HEK293 (cell line): ENCODE results near the gene TSLP.
A peak's percentile ranks its signal among the peaks of the same experiment; 100 is the strongest.

ENCODE experiments used
- KLF1 ChIP-seq: fragments of 450-650 bp; formaldehyde crosslinking; IDR thresholded peaks from 2 replicates; pipeline ENCODE4 v1.5.1; 2016; ENCODE audit warnings: missing biosample characterization, missing genetic modification characterization
- MEIS1 ChIP-seq: sonication (generic); formaldehyde crosslinking; IDR thresholded peaks from 2 replicates; pipeline ENCODE4 v1.8.1; 2022; ENCODE audit warnings: missing genetic modification reagents, mild to moderate bottlenecking, borderline replicate concordance
- REPIN1 ChIP-seq: fragments of 450-650 bp; formaldehyde crosslinking; IDR thresholded peaks from 2 replicates; pipeline ENCODE4 v1.5.1; 2017; ENCODE audit warnings: missing biosample characterization, missing genetic modification characterization, low read depth
- SP7 ChIP-seq: fragments of 450-650 bp; formaldehyde crosslinking; IDR thresholded peaks from 2 replicates; pipeline ENCODE4 v1.5.1; 2016; ENCODE audit warnings: missing biosample characterization, missing genetic modification characterization
- TRIM28 ChIP-seq: IDR thresholded peaks from 2 replicates; pipeline ENCODE4 v1.6.1; 2011; ENCODE audit warnings: low read length, control low read depth, borderline replicate concordance
- WT1 ChIP-seq: fragments of 450-650 bp; formaldehyde crosslinking; IDR thresholded peaks from 2 replicates; pipeline ENCODE4 v1.5.1; 2016; ENCODE audit warnings: missing biosample characterization, missing genetic modification characterization
- ZBTB17 ChIP-seq: fragments of 450-650 bp; formaldehyde crosslinking; IDR thresholded peaks from 2 replicates; pipeline ENCODE4 v1.5.1; 2016; ENCODE audit warnings: missing biosample characterization, missing genetic modification characterization
- ZBTB8A ChIP-seq: fragments of 450-650 bp; formaldehyde crosslinking; IDR thresholded peaks from 2 replicates; pipeline ENCODE4 v1.5.1; 2016; ENCODE audit warnings: missing biosample characterization, missing genetic modification characterization
- ZNF112 ChIP-seq: fragments of 450-650 bp; formaldehyde crosslinking; IDR thresholded peaks from 2 replicates; pipeline ENCODE4 v1.5.0; 2017; ENCODE audit warnings: missing biosample characterization, missing genetic modification characterization
- ZNF138 ChIP-seq: fragments of 450-650 bp; formaldehyde crosslinking; IDR thresholded peaks from 2 replicates; pipeline ENCODE4 v1.5.1; 2016; ENCODE audit warnings: missing biosample characterization, missing genetic modification characterization, borderline replicate concordance
- ZNF211 ChIP-seq: fragments of 450-650 bp; formaldehyde crosslinking; IDR thresholded peaks from 2 replicates; pipeline ENCODE4 v1.5.1; 2016; ENCODE audit warnings: low read depth, missing biosample characterization, missing genetic modification characterization
- ZNF354C ChIP-seq: fragments of 450-650 bp; formaldehyde crosslinking; IDR thresholded peaks from 2 replicates; pipeline ENCODE4 v1.5.1; 2016; ENCODE audit warnings: missing biosample characterization, missing genetic modification characterization, low read depth, borderline replicate concordance
- ZNF394 ChIP-seq: fragments of 450-650 bp; formaldehyde crosslinking; IDR thresholded peaks from 2 replicates; pipeline ENCODE4 v1.5.1; 2016; ENCODE audit warnings: missing biosample characterization, missing genetic modification characterization, mild to moderate bottlenecking, moderate library complexity, borderline replicate concordance
- ZNF48 ChIP-seq: fragments of 450-650 bp; formaldehyde crosslinking; IDR thresholded peaks from 2 replicates; pipeline ENCODE4 v1.5.1; 2016; ENCODE audit warnings: missing biosample characterization, missing genetic modification characterization
- ZNF530 ChIP-seq: fragments of 450-650 bp; formaldehyde crosslinking; IDR thresholded peaks from 2 replicates; pipeline ENCODE4 v1.5.1; 2016; ENCODE audit warnings: low read depth, missing biosample characterization, missing genetic modification characterization
- ZNF549 ChIP-seq: fragments of 450-650 bp; IDR thresholded peaks from 2 replicates; pipeline ENCODE4 v1.5.1; 2018; ENCODE audit warnings: missing biosample characterization, missing genetic modification characterization, mild to moderate bottlenecking, inconsistent platforms, moderate library complexity
- ZNF555 ChIP-seq: fragments of 450-650 bp; formaldehyde crosslinking; conservative IDR thresholded peaks from 2 replicates; pipeline ENCODE4 v1.5.1; 2017; ENCODE audit warnings: missing biosample characterization, mild to moderate bottlenecking, missing genetic modification characterization, inconsistent platforms
- ZNF658 ChIP-seq: fragments of 450-650 bp; formaldehyde crosslinking; IDR thresholded peaks from 2 replicates; pipeline ENCODE4; 2016; ENCODE audit warnings: missing biosample characterization, missing genetic modification characterization
- ZNF768 ChIP-seq: fragments of 450-650 bp; formaldehyde crosslinking; IDR thresholded peaks from 2 replicates; pipeline ENCODE4 v1.5.1; 2018; ENCODE audit warnings: missing biosample characterization, mild to moderate bottlenecking, missing genetic modification characterization
- TF ChIP-seq, protein P1 (sequence below): fragments of 450-650 bp; formaldehyde crosslinking; conservative IDR thresholded peaks from 2 replicates; pipeline ENCODE4 v1.5.1; 2016; ENCODE audit warnings: low read depth, missing biosample characterization, missing genetic modification characterization
- TF ChIP-seq, protein P2 (sequence below): fragments of 450-650 bp; formaldehyde crosslinking; IDR thresholded peaks from 2 replicates; pipeline ENCODE4 v1.5.1; 2016; ENCODE audit warnings: missing biosample characterization, missing genetic modification characterization, low read depth
- TF ChIP-seq, protein P3 (sequence below): fragments of 450-650 bp; IDR thresholded peaks from 2 replicates; pipeline ENCODE4 v1.5.1; 2018; ENCODE audit warnings: missing biosample characterization, mild to moderate bottlenecking, missing genetic modification characterization
- TF ChIP-seq, protein P4 (sequence below): fragments of 450-650 bp; formaldehyde crosslinking; IDR thresholded peaks from 2 replicates; pipeline ENCODE4 v1.5.1; 2016; ENCODE audit warnings: missing biosample characterization, missing genetic modification characterization
- TF ChIP-seq, protein P5 (sequence below): fragments of 450-650 bp; formaldehyde crosslinking; IDR thresholded peaks from 2 replicates; pipeline ENCODE4 v1.5.1; 2016; ENCODE audit warnings: missing biosample characterization, missing genetic modification characterization
- TF ChIP-seq, protein P6 (sequence below): fragments of 450-650 bp; formaldehyde crosslinking; IDR thresholded peaks from 2 replicates; pipeline ENCODE4 v1.5.1; 2016; ENCODE audit warnings: missing biosample characterization, missing genetic modification characterization

Gene TSLP

DNA sequence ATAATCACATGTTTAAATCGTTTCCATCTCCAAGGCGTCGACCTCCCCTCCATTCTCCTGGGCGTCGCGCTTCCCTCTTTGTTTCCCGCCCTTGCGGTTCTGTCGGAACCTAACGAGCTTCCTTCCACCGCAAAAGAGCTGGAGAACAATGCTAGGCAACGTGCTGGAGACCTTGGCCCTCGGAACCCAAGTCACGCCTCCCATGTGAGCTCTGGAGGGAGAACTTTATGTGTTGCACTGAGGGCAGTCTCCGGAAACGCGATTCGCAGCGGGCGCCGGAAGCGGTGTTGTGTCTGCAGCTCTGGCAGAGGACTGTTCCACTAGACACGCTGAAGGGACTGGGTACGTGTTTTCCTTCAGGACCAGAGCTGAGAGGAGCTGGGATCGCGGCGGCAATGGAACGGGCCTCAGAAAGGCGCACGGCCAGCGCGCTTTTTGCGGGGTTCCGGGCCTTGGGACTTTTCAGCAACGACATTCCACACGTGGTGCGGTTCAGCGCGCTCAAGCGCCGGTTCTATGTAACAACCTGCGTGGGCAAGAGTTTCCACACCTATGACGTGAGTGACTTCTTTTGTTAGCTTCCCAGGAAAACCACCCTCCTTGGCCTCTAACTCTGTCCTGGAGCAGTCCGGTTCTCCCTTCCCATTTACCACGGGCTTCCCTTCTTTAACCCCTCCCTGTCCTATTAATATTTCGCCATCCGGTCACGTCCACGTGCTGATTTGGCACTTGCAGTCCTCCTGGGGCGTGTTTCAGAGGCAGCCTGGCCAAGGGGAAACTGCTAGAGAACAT lies 20.7 kb downstream of the TSLP start, which contains the start of gene WDR36 (continued):
- TF ChIP-seq ZNF48 (tag by site-specific recombination): no peak
- TF ChIP-seq TRIM28: peak; percentile 88
- peak; percentile 90; the same call in 1 of the 2 replicates for TF ChIP-seq REPIN1 (tag by site-specific recombination)
- no peak for TF ChIP-seq ZNF549
- no peak for TF ChIP-seq ZNF530 (tag by site-specific recombination)
- TF ChIP-seq, protein P1, sequence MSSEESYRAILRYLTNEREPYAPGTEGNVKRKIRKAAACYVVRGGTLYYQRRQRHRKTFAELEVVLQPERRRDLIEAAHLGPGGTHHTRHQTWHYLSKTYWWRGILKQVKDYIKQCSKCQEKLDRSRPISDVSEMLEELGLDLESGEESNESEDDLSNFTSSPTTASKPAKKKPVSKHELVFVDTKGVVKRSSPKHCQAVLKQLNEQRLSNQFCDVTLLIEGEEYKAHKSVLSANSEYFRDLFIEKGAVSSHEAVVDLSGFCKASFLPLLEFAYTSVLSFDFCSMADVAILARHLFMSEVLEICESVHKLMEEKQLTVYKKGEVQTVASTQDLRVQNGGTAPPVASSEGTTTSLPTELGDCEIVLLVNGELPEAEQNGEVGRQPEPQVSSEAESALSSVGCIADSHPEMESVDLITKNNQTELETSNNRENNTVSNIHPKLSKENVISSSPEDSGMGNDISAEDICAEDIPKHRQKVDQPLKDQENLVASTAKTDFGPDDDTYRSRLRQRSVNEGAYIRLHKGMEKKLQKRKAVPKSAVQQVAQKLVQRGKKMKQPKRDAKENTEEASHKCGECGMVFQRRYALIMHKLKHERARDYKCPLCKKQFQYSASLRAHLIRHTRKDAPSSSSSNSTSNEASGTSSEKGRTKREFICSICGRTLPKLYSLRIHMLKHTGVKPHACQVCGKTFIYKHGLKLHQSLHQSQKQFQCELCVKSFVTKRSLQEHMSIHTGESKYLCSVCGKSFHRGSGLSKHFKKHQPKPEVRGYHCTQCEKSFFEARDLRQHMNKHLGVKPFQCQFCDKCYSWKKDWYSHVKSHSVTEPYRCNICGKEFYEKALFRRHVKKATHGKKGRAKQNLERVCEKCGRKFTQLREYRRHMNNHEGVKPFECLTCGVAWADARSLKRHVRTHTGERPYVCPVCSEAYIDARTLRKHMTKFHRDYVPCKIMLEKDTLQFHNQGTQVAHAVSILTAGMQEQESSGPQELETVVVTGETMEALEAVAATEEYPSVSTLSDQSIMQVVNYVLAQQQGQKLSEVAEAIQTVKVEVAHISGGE (tag by site-specific recombination): peak; percentile 100
- TF ChIP-seq WT1 (tag by site-specific recombination): peak; percentile 34
- no peak for TF ChIP-seq ZNF555 (tag by site-specific recombination)
- peak; percentile 89 for TF ChIP-seq ZNF394 (tag by site-specific recombination)
- peak; percentile 96 for TF ChIP-seq SP7
- TF ChIP-seq KLF1 (tag by site-specific recombination): 0 out of 2 replicates have a peak, but pooled peaks have one; percentile 35
- no peak for TF ChIP-seq MEIS1 (CRISPR knock-in tag)
- TF ChIP-seq, protein P2, sequence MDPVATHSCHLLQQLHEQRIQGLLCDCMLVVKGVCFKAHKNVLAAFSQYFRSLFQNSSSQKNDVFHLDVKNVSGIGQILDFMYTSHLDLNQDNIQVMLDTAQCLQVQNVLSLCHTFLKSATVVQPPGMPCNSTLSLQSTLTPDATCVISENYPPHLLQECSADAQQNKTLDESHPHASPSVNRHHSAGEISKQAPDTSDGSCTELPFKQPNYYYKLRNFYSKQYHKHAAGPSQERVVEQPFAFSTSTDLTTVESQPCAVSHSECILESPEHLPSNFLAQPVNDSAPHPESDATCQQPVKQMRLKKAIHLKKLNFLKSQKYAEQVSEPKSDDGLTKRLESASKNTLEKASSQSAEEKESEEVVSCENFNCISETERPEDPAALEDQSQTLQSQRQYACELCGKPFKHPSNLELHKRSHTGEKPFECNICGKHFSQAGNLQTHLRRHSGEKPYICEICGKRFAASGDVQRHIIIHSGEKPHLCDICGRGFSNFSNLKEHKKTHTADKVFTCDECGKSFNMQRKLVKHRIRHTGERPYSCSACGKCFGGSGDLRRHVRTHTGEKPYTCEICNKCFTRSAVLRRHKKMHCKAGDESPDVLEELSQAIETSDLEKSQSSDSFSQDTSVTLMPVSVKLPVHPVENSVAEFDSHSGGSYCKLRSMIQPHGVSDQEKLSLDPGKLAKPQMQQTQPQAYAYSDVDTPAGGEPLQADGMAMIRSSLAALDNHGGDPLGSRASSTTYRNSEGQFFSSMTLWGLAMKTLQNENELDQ (tag by site-specific recombination): no peak
- no peak for TF ChIP-seq ZNF211 (tag by site-specific recombination)
- TF ChIP-seq, protein P3, sequence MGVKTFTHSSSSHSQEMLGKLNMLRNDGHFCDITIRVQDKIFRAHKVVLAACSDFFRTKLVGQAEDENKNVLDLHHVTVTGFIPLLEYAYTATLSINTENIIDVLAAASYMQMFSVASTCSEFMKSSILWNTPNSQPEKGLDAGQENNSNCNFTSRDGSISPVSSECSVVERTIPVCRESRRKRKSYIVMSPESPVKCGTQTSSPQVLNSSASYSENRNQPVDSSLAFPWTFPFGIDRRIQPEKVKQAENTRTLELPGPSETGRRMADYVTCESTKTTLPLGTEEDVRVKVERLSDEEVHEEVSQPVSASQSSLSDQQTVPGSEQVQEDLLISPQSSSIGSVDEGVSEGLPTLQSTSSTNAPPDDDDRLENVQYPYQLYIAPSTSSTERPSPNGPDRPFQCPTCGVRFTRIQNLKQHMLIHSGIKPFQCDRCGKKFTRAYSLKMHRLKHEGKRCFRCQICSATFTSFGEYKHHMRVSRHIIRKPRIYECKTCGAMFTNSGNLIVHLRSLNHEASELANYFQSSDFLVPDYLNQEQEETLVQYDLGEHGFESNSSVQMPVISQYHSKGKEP: peak; percentile 49; the same call in 1 of the 2 replicates
- TF ChIP-seq, protein P4, sequence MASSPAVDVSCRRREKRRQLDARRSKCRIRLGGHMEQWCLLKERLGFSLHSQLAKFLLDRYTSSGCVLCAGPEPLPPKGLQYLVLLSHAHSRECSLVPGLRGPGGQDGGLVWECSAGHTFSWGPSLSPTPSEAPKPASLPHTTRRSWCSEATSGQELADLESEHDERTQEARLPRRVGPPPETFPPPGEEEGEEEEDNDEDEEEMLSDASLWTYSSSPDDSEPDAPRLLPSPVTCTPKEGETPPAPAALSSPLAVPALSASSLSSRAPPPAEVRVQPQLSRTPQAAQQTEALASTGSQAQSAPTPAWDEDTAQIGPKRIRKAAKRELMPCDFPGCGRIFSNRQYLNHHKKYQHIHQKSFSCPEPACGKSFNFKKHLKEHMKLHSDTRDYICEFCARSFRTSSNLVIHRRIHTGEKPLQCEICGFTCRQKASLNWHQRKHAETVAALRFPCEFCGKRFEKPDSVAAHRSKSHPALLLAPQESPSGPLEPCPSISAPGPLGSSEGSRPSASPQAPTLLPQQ: peak; percentile 96
- TF ChIP-seq, protein P5, sequence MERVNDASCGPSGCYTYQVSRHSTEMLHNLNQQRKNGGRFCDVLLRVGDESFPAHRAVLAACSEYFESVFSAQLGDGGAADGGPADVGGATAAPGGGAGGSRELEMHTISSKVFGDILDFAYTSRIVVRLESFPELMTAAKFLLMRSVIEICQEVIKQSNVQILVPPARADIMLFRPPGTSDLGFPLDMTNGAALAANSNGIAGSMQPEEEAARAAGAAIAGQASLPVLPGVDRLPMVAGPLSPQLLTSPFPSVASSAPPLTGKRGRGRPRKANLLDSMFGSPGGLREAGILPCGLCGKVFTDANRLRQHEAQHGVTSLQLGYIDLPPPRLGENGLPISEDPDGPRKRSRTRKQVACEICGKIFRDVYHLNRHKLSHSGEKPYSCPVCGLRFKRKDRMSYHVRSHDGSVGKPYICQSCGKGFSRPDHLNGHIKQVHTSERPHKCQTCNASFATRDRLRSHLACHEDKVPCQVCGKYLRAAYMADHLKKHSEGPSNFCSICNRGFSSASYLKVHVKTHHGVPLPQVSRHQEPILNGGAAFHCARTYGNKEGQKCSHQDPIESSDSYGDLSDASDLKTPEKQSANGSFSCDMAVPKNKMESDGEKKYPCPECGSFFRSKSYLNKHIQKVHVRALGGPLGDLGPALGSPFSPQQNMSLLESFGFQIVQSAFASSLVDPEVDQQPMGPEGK (tag by site-specific recombination): peak; percentile 31; the same call in 1 of the 2 replicates
- 0 out of 2 replicates have a peak, but pooled peaks have one; percentile 44 for TF ChIP-seq ZNF658 (tag by site-specific recombination)
- TF ChIP-seq ZNF112 (tag by site-specific recombination): no peak
- TF ChIP-seq ZBTB8A: peak; percentile 86
- no peak for TF ChIP-seq ZNF138 (tag by site-specific recombination)
- TF ChIP-seq ZNF768: no peak
- peak; percentile 92 for TF ChIP-seq ZBTB17 (tag by site-specific recombination)
- TF ChIP-seq, protein P6, sequence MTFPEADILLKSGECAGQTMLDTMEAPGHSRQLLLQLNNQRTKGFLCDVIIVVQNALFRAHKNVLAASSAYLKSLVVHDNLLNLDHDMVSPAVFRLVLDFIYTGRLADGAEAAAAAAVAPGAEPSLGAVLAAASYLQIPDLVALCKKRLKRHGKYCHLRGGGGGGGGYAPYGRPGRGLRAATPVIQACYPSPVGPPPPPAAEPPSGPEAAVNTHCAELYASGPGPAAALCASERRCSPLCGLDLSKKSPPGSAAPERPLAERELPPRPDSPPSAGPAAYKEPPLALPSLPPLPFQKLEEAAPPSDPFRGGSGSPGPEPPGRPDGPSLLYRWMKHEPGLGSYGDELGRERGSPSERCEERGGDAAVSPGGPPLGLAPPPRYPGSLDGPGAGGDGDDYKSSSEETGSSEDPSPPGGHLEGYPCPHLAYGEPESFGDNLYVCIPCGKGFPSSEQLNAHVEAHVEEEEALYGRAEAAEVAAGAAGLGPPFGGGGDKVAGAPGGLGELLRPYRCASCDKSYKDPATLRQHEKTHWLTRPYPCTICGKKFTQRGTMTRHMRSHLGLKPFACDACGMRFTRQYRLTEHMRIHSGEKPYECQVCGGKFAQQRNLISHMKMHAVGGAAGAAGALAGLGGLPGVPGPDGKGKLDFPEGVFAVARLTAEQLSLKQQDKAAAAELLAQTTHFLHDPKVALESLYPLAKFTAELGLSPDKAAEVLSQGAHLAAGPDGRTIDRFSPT (tag by site-specific recombination): no peak
- no peak for TF ChIP-seq ZNF354C (tag by site-specific recombination)
